HepG2 (cell line): ENCODE measurements around the gene GRIK5. TPM values are rescaled to one million over a fixed set of nuclear protein-coding genes. Genes with fewer than 3 reads are reported as not detected.

Experiments used
- CC2D1A ChIP-seq: sonication (generic); formaldehyde crosslinking; IDR thresholded peaks from 2 replicates; pipeline ENCODE4 v1.8.1; 2023; ENCODE audit warnings: mild to moderate bottlenecking, missing genetic modification reagents
- HHEX ChIP-seq: IDR thresholded peaks from 2 replicates; pipeline ENCODE4 v1.6.1; 2016; ENCODE audit warnings: control low read depth
- IKZF4 ChIP-seq: sonication (generic); formaldehyde crosslinking; IDR thresholded peaks from 2 replicates; pipeline ENCODE4 v1.5.1; 2020; ENCODE audit warnings: borderline replicate concordance, mild to moderate bottlenecking, low read depth, missing genetic modification reagents; ENCODE audit errors: not compliant biosample characterization
- KDM5B ChIP-seq: sonication (generic); formaldehyde crosslinking; IDR thresholded peaks from 2 replicates; pipeline ENCODE4 v1.4.0; 2020; ENCODE audit warnings: missing genetic modification reagents, mild to moderate bottlenecking, borderline replicate concordance
- MLXIP ChIP-seq: sonication (generic); formaldehyde crosslinking; IDR thresholded peaks from 2 replicates; pipeline ENCODE4 v1.9.0; 2021; ENCODE audit warnings: missing genetic modification reagents, borderline replicate concordance
- MYC ChIP-seq: sonication (generic); formaldehyde crosslinking; IDR thresholded peaks from 2 replicates; pipeline ENCODE4 v1.9.0; 2021; ENCODE audit warnings: missing genetic modification reagents, borderline replicate concordance
- PHF21A ChIP-seq: sonication (generic); formaldehyde crosslinking; IDR thresholded peaks from 2 replicates; pipeline ENCODE4 v1.5.0; 2020; ENCODE audit warnings: mild to moderate bottlenecking, missing genetic modification reagents
- SP2 ChIP-seq: sonication (generic); formaldehyde crosslinking; IDR thresholded peaks from 2 replicates; pipeline ENCODE4 v1.5.1; 2020; ENCODE audit warnings: mild to moderate bottlenecking, missing genetic modification reagents
- ZFP37 ChIP-seq: sonication (generic); formaldehyde crosslinking; IDR thresholded peaks from 2 replicates; pipeline ENCODE4 v1.4.0; 2020; ENCODE audit warnings: missing genetic modification reagents, borderline replicate concordance
- ZKSCAN8 ChIP-seq: IDR thresholded peaks from 2 replicates; pipeline ENCODE4 v1.6.1; 2016; ENCODE audit warnings: borderline replicate concordance, missing genetic modification reagents, missing compliant biosample characterization
- ZNF207 ChIP-seq: fragments of 450-650 bp; IDR thresholded peaks from 2 replicates; pipeline ENCODE4 v1.6.1; 2016; ENCODE audit warnings: antibody characterized with exemption, borderline replicate concordance
- ZNF44 ChIP-seq: sonication (generic); formaldehyde crosslinking; IDR thresholded peaks from 2 replicates; pipeline ENCODE4 v1.5.1; 2020; ENCODE audit warnings: mild to moderate bottlenecking, missing genetic modification reagents
- ZNF468 ChIP-seq: sonication (generic); formaldehyde crosslinking; IDR thresholded peaks from 2 replicates; pipeline ENCODE4 v1.8.0; 2022; ENCODE audit warnings: mild to moderate bottlenecking, moderate library complexity, missing genetic modification reagents
- ZNF564 ChIP-seq: sonication (generic); formaldehyde crosslinking; IDR thresholded peaks from 2 replicates; pipeline ENCODE4 v1.8.1; 2023; ENCODE audit warnings: mild to moderate bottlenecking, missing genetic modification reagents
- ZNF598 ChIP-seq: sonication (generic); formaldehyde crosslinking; IDR thresholded peaks from 2 replicates; pipeline ENCODE4 v1.5.1; 2020; ENCODE audit warnings: mild to moderate bottlenecking, missing genetic modification reagents, borderline replicate concordance
- ZNF672 ChIP-seq: sonication (generic); formaldehyde crosslinking; IDR thresholded peaks from 2 replicates; pipeline ENCODE4 v1.8.1; 2022; ENCODE audit warnings: missing genetic modification reagents
- ZNF878 ChIP-seq: sonication (generic); formaldehyde crosslinking; IDR thresholded peaks from 2 replicates; pipeline ENCODE4 v1.8.1; 2023; ENCODE audit warnings: mild to moderate bottlenecking, missing genetic modification reagents, moderate library complexity
- ZXDC ChIP-seq: sonication (generic); formaldehyde crosslinking; IDR thresholded peaks from 2 replicates; pipeline ENCODE4 v1.5.0; 2020; ENCODE audit warnings: mild to moderate bottlenecking, missing genetic modification reagents
- ZZZ3 ChIP-seq: sonication (generic); formaldehyde crosslinking; IDR thresholded peaks from 2 replicates; pipeline ENCODE4 v1.4.0; 2020; ENCODE audit warnings: missing genetic modification reagents, mild to moderate bottlenecking, borderline replicate concordance
- polyA plus RNA-seq, 8 experiments: library from polyadenylated mRNA; depleted of rRNA in 3 of 8; stranded (reverse) in 7 of 8; unstranded in 1 of 8; fragments of >200 nt; fragmentation: Illumina TruSeq in 4 of 8; extraction: Trizol in 4 of 8; gene quantifications; 2 replicates each; pipeline versions ENCODE4 v1.2.1 to v1.2.3, GENCODE V29; 2011 to 2016; ENCODE audit warnings: low read depth in 4 of 8, missing spikeins in 1 of 8, mixed read lengths in 1 of 8; ENCODE audit not compliant: insufficient read depth in 1 of 8
- total RNA-seq, 5 experiments: library from RNA; depleted of rRNA; stranded (reverse); fragments of >200 nt; fragmentation: Illumina TruSeq; extraction: Trizol; gene quantifications; 2 replicates each; pipeline ENCODE4 v1.2.3, GENCODE V29; 2016; ENCODE audit warnings: low read depth in 1 of 5
- TF ChIP-seq, protein P1 (sequence below): sonication (generic); formaldehyde crosslinking; IDR thresholded peaks from 2 replicates; pipeline ENCODE4 v1.8.1; 2023; ENCODE audit warnings: missing genetic modification reagents, mild to moderate bottlenecking, borderline replicate concordance
- TF ChIP-seq, protein P2 (sequence below): sonication (generic); formaldehyde crosslinking; IDR thresholded peaks from 2 replicates; pipeline ENCODE4 v1.5.0; 2020; ENCODE audit warnings: missing genetic modification reagents

GRIK5 gene
- total and polyA plus RNA-seq, 2 of the 13 experiments (the other 11 are each of a cell fraction or from before 2014, with no cell fraction given) = not detected

GRCh38 chr19:42075616-42076379 is 5.8 kb upstream of the GRIK5 start, which contains the start of gene ZNF574 (continued):
- peak; percentile 76; the same call in 1 of the 2 replicates for TF ChIP-seq KDM5B (CRISPR knock-in tag)
- TF ChIP-seq, protein P1, sequence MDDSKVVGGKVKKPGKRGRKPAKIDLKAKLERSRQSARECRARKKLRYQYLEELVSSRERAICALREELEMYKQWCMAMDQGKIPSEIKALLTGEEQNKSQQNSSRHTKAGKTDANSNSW (CRISPR knock-in tag) = no peak
- TF ChIP-seq PHF21A (CRISPR knock-in tag) = peak; percentile 13; the same call in 1 of the 2 replicates
- TF ChIP-seq SP2 (CRISPR knock-in tag) = peak; percentile 98
- TF ChIP-seq CC2D1A (CRISPR knock-in tag) = no peak
- TF ChIP-seq ZNF672 = no peak
- TF ChIP-seq, protein P2, sequence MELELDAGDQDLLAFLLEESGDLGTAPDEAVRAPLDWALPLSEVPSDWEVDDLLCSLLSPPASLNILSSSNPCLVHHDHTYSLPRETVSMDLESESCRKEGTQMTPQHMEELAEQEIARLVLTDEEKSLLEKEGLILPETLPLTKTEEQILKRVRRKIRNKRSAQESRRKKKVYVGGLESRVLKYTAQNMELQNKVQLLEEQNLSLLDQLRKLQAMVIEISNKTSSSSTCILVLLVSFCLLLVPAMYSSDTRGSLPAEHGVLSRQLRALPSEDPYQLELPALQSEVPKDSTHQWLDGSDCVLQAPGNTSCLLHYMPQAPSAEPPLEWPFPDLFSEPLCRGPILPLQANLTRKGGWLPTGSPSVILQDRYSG = no peak
- 0 out of 2 replicates have a peak, but pooled peaks have one; percentile 72 for TF ChIP-seq ZNF598 (CRISPR knock-in tag)
- TF ChIP-seq ZZZ3 (CRISPR knock-in tag) = no peak
- TF ChIP-seq ZKSCAN8 (CRISPR knock-in tag) = no peak
- TF ChIP-seq ZNF564 = no peak; the same call in 1 of the 2 replicates
- TF ChIP-seq ZNF44 = 0 out of 2 replicates have a peak, but pooled peaks have one; percentile 62
- TF ChIP-seq HHEX (CRISPR knock-in tag) = no peak
- TF ChIP-seq IKZF4 = no peak
- TF ChIP-seq ZNF468 (CRISPR knock-in tag) = no peak
- TF ChIP-seq ZFP37 (CRISPR knock-in tag) = no peak
- TF ChIP-seq MLXIP = no peak
- 0 out of 2 replicates have a peak, but pooled peaks have one; percentile 33 for TF ChIP-seq ZNF878
- TF ChIP-seq MYC (CRISPR knock-in tag) = peak; percentile 86
- TF ChIP-seq ZXDC (CRISPR knock-in tag) = no peak
- TF ChIP-seq ZNF207 = no peak
